GM18520 (cell line): ENCODE data around the gene TMSB4X.
"Not testable (repeated sequence)": the region's sequence is repeated elsewhere in the genome, so short reads cannot be mapped to it uniquely, and the experiment has no call there.

Source experiments
- ATAC-seq: cut with Tn5 transposase; IDR thresholded peaks from one replicate; pipeline ENCODE4 v1.9.1; 2021; ENCODE audit not compliant: unreplicated experiment

Gene TMSB4X

DNA sequence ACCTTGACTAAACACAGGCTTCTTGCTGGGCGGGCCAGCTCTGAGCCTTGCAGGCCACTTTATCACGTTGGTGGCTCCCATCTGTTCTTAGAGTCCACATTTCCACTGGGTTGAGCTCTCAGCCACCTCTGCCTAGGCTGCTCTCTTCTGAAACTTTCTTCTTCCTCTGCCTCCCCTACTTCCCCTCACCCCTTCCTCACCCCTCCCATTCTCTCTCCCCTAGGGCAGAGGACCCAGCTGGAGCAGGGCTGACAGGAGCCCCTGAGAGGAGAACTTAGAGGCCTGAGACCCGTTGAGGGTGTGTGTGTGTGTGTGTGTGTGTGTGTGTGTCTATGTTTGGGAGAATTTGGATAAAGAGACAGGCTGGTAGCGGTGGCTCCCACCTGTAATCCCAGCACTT is 19.9 kb upstream of the TMSB4X start:
- no peak for ATAC-seq

DNA sequence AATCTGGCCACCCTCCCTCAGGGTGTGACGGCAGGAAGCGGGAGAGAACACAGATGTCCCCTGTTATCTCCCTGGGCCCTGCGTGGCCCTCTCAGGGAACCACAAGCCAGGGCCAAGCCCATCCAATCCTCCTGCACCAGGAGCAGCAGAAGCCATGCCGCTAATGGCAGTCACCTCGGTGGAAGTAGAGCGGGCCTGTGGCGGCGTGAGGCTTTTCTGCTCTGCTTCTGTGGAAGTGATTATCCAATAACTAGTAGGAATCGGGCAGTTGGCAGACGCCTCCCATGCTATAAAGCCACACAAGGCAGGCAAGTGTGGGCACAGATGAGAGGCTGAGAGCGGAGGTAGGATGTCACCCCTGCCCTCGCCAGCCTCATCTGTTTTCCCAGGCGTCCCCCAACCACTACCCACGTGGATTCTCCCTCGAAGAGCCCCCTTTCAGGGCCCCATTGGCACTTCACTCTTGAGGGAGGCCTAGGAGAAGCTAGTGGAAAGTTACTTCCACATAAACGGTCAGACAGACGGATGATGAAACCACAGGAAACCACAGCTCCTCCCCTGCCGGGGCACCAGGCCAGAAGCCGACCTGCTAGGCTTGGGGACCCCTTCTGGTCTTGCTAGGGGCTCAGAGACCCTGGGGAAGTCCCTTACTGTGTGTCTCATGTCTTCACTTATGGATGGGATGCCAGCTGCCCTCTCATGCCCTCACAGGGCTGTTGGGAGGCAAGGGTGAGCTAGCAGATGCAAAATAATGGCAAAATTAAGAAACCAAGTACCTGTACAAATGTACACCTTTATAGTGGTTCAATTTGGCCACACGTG is 18.8 kb upstream of the TMSB4X start:
- peak; percentile 20 for ATAC-seq

DNA sequence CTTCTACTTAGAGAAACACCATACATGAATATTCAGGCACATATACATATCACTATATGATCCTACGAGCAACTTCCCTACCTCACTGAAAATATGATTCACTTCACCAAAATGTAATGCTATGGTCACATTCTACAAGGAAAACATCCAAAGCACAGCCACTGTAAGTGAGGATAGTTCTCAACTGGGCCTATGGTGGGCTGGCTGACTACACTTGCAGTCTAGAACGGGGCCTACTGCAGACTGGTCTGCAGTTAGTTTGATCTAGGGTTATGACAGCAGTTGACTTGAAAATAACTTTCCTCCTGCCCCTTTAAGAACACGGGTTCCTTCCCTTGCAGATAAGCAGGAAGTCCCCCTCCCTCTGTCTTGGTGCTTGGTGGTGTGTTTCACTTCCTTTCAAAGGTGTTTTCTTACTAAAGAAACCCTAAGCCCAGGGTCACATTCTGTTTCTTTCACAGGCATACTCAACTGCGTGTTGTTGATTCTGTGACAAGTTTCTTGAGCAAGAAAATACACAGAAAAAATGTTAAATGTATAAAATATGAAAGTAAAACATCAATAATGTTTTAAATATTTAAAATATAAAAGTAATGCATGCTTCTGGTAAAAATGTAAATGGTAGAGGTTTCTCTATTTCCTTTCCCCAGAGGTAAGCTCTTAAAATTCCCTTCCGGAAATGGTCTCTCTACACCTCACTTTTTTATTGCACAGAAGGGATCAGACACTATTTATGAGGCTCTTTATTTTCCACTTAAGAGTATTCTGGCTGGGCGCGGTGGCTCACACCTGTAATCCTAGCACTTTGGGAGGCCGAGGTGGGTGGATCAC is 18.0 kb upstream of the TMSB4X start:
- peak; percentile 67 for ATAC-seq

DNA sequence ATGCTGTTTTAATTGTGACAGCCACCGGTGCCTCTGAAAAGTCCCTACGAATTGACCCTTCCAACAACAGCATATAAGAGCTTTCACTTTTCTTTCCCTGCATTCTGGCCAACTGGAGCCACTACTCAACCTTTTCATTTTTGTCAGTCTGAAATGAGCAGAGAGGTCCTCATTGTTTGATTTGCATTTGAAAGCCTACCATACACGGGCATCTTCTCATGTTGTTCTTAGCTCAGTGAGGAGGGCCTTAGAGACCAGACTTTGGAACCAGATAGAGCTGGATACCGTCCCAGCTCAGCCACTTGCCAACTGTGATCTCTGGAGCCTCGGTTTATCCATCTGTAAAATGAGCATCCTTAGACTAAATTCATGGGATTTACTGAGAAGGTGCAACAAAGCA is 16.9 kb upstream of the TMSB4X start:
- no peak for ATAC-seq

DNA sequence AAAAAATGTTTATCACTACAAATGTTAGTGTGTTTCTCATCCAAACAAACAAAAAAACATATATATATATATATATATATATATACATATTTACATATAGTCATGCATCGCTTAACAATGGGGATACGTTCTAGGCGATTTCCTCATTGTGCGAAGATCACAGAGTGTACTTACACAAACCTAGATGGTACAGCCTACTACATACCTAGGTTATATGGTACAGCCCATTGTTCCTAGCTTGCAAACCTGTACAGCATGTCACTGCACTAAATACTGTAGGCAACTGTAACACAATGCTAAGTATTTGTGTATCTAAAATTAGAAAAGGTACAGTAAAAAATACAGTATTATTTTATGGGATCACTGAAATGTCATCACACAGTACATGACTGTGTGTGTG is 16.4 kb upstream of the TMSB4X start:
- no peak for ATAC-seq

DNA sequence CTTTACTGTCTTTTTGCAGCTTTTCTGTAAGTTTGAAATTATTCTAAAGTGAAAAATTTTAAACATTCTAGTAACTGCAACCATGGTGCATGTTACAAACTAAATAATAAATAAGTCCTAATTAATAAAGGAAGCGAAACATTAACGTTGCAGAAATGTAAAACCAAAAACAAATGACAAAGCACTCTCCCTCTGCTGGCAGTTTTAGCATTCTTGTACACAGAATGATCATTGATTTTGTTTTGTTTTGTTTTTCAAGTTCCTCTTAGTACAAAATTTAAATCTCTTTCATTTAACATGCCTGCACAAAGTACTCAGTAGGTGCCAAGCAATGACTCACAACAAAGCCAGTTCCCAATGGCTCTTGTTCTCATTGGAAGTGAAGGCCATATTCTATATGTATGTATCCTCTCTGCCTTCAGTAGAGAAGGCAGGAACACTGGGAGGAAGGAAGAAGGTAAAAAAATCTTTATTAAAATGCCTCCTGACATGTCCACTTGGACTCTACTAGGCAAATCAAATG is 13.7 kb upstream of the TMSB4X start:
- ATAC-seq = no peak

DNA sequence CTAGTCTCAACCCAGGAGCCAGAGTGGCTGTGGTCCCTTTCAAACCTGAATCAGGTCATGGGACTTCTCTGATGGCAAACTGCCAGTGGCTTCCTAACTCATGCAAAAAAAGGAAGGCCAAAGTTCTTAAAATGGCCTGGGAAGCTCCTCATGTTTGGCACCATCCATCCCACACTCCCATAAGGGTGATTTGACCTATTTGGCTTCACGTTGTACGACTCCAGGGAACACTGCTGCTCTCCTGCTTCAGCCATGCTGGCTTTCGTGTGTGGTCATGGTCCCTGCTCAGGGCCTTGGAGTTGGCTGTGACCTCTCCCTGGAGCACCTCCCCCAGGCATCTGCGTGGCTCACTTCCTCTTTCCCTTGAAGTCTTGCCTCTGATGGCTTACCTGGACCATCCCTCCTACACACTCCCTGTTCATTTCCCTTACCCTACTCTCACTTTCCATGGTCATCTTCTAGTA is 12.8 kb upstream of the TMSB4X start:
- no peak for ATAC-seq

DNA sequence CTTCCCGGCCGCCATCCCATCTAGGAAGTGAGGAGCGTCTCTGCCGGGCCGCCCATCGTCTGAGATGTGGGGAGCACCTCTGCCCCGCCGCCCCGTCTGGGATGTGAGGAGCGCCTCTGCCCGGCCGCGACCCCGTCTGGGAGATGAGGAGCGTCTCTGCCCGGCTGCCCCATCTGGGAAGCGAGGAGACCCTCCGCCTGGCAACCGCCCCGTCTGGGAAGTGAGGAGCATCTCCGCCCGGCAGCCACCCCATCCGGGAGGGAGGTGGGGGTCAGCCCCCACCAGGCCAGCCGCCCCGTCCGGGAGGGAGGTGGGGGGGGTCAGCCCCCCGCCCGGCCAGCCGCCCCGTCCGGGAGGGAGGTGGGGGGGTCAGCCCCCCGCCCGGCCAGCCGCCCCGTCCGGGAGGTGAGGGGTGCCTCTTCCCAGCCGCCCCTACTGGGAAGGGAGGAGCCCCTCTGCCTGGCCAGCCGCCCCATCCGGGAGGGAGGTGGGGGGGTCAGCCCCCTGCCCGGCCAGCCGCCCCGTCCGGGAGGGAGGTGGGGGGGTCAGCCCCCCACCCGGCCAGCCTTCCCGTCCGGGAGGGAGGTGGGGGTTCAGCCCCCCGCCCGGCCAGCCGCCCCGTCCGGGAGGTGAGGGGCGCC is 11.6 kb upstream of the TMSB4X start:
- not testable (repeated sequence) for ATAC-seq

DNA sequence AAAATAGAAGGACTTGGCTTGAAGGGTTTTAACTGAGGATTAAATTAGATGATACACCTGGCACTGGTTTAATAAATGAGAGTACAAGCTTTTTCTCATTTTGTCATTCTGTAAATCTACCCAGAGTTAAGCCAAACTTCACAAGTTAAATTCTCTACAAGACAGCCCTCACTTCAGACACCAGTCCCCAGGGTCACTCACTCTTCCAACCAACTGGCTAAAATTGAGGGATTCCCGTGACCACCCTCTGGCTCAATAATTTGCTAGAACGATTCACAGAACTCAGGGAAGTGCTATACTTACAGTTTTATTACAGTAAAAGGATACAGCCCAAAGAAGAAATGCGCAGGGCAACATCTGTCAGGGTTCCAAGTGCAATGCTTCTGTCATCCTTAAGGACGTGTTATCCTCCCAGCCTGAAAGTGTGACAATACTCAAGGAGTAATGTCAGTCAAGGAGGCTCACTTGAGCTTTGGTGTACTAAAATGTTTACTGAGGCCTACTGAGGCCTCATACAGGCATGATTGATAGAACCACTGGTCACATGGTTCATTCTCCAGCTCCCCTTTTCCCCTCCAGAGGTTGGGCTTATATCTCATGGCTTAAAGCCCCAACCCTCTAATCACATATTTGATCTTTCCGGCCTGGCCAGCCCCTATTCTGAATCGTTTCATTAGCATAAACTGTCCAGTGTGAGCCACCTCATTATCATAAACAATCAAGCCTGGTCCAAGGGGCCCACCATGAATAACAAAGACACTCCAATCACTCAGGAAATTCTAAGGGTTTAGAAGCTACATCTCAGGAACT is 9.6 kb upstream of the TMSB4X start:
- no peak for ATAC-seq

DNA sequence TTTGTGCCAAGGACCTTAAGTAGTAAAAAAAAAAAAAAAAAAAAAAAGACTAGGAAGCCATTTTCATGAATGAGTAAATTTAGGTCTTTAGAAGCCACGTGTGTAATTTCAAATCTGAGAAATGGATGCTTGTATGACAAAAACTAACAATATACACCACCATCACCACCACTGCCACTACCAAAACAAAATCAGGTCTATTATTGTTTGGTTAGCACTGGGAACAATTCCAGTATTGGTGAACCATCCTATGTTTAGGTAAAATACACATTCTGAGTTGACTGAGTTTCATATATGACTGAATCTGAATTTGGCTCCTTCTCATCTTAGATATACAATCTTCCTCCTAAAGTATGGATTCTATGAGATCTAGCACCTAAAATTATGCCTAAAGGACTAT is 8.8 kb upstream of the TMSB4X start:
- no peak for ATAC-seq

DNA sequence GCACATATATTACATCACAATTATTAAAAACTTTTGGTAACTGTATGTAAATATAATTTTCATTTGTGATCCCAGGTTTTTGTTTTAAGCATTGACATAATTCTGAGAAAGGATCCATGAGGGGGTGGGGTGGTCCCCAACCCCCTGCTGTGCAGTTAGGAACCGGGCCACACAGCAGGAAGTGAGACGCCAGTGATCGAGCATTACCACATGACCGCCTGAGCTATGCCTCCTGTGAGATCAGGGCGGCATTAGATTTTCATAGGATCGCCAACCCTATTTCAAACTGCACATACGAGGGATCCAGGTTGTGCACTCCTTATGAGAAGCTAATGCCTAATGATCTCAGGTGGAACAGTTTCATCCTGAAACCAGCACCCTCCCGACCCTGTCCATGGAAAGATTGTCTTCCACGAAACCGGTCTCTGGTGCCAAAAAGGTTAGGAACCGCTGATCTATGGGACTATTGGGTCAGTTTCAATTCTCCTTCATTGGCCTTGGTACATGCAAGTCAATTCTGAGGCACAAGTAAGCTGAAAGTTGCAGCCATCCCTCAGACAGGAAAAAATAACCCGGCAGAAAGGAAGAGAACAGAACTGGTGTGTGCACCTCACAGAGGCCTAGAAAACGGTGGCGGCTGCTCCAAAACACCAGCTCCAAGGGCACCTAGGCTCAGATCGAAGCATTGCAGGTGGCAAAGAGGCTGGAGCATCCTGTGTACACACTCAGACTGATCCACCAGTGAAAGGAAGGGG is 7.0 kb upstream of the TMSB4X start:
- ATAC-seq = no peak

DNA sequence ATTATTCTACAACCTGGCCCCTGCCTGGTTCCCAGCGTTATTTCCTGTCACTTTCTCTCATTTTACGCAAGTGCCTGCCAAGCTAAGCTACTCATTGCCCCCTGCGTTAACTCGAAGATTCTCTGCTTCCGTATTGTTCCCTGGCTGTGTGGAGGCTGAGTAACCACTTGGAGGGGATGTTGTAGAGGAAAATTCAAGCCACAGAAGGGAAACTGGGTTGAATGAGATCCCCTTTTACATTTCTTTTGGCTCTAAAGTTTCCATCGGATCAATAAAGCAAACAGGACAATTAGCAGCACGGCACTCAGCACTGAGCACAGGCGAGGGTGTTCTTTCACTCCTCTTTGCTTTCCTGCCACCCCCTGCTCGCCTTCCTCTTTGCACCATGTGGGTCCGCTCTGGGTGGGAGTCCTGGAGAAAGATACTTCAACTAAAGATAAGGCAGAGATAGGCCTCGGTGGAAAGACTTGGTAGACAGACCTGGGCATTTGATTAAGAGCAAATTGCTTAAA is 4.2 kb upstream of the TMSB4X start:
- no peak for ATAC-seq

DNA sequence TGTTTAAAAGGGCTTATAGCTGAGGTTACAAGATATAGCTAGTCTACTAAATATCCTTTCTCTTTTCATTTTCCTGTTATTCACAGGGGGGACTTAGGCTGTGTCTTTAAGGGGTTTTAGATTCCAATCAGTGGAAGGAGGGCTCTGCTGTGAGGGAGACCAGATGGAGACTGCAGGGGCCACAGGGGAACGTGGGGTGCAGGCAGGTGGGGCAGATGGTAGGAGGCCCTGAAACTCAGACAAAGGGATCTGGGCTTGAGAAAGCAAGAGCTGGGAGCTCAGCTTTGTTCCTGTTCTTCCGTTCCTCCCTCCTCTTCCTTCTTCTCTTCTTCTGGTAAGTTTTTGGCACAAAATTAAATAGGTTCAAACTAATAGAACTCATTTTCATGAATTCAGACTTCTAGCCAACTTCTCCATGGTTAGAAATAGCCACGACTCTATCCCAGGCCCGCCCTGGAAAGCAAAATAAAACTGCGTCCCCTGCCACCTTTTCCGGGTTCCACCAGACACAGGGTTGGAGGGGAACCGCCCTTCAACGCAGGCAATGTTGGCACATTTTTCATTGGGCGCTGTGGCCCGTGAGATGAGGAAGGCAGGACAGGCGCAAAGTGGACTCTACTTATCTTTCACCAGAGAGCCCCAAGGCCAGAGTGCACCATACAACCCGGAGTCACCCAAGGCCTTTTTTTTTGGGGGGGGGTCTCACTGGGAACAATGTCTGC is 3.5 kb upstream of the TMSB4X start:
- no peak for ATAC-seq

DNA sequence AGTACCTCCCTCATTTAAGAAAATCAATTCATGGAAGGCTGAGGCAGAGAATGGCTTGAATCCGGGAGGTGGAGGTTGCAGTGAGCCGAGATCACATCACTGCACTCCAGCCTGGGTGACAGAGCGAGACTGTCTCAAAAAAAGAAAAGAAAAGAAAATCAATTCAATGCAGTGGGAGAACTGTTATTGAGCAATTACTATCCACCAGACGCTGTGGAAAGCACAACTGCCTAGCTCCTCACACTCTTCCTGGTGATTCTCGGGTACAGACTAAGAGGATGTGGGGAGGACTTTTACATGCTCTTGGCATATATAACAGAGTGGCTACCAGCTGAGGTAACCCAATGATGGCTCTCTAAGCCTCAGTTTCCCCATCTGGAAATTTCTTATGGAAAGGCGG is 2.7 kb upstream of the TMSB4X start:
- ATAC-seq = no peak

DNA sequence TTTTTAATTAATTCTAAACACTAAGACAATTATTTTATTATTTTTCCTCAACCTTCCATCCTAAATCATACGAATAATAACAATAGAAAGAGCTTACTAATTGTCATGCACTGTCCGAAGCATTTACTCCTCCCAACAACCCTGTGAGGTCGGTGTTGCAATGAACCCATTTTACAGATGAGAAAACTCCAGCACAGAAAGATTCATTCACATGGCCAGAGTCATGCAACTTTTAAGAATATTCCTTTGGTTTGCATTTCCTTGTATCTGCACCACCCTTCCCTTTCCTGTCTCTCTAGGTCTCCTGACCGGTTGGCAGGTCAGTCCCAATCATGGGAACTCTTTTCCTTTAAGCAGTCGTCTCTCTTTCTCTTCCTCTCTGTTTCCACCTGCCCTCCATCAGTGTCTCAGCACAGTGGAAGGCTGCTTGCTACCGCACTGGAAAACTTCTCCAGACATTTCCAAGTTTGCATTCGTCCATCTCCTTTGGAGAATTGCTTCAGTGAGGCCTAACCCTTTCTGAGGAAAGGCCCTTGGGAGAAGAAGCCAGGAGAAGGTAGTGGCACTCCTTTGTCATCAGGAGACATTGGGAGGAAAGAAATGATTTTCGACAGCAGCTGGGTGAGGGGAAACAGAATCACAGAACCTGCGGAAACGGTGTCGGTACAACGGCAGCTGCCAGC is 1.9 kb upstream of the TMSB4X start:
- ATAC-seq = no peak

DNA sequence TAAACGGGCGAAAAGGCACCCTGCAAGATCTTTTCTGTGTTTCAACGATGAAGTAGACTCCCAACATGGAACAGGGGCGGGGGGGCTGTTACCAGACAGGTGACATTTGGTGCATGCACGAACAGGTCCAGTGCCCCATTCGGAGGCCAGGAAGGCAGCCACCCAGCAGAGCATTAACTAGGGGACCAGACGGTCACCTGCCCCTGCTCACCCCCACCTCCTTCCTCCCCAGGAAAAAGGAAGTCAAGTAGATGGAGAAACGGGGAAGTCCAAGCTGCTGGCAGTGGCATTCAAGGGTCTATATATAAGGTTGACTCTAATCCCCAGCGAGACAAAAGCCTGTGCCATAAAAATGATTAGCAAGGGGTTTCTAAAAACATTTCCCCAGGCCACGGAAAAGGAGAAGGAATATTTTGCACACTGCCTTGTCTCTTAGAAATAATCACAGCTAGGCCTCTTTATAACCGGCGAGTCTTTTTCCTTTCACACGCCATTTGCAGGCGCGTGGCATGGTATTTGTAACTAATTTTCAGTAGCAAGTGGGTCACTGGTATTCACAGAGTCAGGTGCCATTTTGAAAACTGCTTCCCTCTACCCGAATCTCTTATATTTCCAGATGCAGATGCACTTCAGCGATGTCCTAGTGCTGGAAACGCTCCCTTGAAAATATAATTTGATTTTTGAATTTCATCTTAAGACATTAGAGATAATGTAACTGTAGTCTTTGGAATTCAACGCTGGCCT is 1.2 kb upstream of the TMSB4X start:
- ATAC-seq = no peak

DNA sequence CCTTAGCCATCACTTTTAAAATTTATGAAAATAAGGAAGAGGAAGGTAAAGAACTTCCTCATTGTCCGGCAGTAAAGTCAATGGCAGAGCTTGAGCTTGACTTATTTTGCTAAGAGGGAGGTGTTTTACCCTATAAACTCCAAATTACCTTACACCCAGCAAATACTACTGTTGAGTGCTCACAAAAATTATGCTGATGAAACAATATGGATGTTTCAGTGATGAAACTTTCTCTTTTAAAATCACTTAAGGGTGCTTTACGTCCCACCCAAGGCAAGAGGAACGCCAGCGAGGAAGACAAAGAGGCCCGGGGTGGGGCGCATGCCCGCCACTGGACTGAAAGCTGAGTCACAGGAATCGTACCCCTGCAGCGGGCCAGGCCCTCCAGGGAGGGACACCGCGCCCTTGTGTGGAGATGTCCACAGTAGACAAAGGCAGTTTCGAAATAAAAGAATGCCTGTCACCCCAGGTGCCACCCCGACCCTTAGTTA is 560 bp upstream of the TMSB4X start:
- ATAC-seq = no peak

DNA sequence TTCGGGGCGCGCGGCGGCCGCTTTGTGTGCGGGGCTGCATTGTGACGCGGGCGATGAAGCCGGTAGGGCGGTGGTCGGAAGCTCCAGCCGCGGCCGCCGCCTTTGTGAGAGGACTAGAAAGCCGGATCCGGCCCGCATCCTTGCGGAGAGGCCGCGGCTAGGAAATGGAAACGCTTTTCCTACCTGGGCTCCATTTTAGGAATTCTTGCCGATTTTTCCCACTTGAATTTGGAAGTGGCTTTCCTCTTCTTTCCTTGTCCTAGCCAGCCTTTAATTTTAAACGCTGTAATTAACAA is 708 bp downstream of the TMSB4X start:
- ATAC-seq = no peak
